Measurements from ENCODE around the gene RSPRY1.

RSPRY1 gene

GRCh38 chr16:57152096-57153093, 33.7 kb upstream of the RSPRY1 start:
- no peak for DNase-seq

GRCh38 chr16:57153841-57154240, 32.3 kb upstream of the RSPRY1 start:
- no peak for DNase-seq

- no peak for DNase-seq
Observed at GRCh38 chr16:57155702-57156350, 30.3 kb upstream of the RSPRY1 start.

- no peak for DNase-seq
Observed at GRCh38 chr16:57156351-57156703, 29.8 kb upstream of the RSPRY1 start.

GRCh38 chr16:57157533-57157932, 28.6 kb upstream of the RSPRY1 start:
- no peak for DNase-seq

GRCh38 chr16:57159447-57159846, 26.7 kb upstream of the RSPRY1 start:
- DNase-seq: no peak

GRCh38 chr16:57163842-57164241, 22.3 kb upstream of the RSPRY1 start:
- DNase-seq: no peak

GRCh38 chr16:57165483-57165882, 20.6 kb upstream of the RSPRY1 start:
- DNase-seq: no peak

- no peak for DNase-seq
Observed at GRCh38 chr16:57165938-57166337, 20.2 kb upstream of the RSPRY1 start.

- peak in 1 of 3 donors; percentile 18 for DNase-seq
Observed at GRCh38 chr16:57166451-57166850, 19.7 kb upstream of the RSPRY1 start.

GRCh38 chr16:57166951-57167350, 19.2 kb upstream of the RSPRY1 start:
- peak; percentile 79 to 93 (median 87) for DNase-seq

- DNase-seq: no peak
Observed at GRCh38 chr16:57167538-57167937, 18.6 kb upstream of the RSPRY1 start.

GRCh38 chr16:57167953-57168352, 18.2 kb upstream of the RSPRY1 start:
- peak; percentile 75 to 85 (median 81) for DNase-seq

GRCh38 chr16:57169327-57169726, 16.8 kb upstream of the RSPRY1 start:
- DNase-seq: no peak

GRCh38 chr16:57172721-57173290, 13.3 kb upstream of the RSPRY1 start:
- DNase-seq: no peak

GRCh38 chr16:57175896-57176295, 10.2 kb upstream of the RSPRY1 start:
- DNase-seq: no peak

- DNase-seq: no peak
Observed at GRCh38 chr16:57178196-57178595, 7.9 kb upstream of the RSPRY1 start.

GRCh38 chr16:57178793-57179212, 7.3 kb upstream of the RSPRY1 start:
- DNase-seq: no peak

GRCh38 chr16:57179215-57179828, 6.8 kb upstream of the RSPRY1 start:
- DNase-seq: no peak

- DNase-seq: no peak
Observed at GRCh38 chr16:57184113-57184512, 2.0 kb upstream of the RSPRY1 start.

- peak in 1 of 3 donors; percentile 22 for DNase-seq
Observed at GRCh38 chr16:57184887-57185445, 1.2 kb upstream of the RSPRY1 start.

GRCh38 chr16:57185446-57185944, 634 bp upstream of the RSPRY1 start:
- DNase-seq: peak in 2 of 3 donors; percentile 38 to 46

All from suppressor macrophage treated with lipopolysaccharide for 1 hour (primary cell).